ENCODE results near the gene HELZ2.

DNA sequence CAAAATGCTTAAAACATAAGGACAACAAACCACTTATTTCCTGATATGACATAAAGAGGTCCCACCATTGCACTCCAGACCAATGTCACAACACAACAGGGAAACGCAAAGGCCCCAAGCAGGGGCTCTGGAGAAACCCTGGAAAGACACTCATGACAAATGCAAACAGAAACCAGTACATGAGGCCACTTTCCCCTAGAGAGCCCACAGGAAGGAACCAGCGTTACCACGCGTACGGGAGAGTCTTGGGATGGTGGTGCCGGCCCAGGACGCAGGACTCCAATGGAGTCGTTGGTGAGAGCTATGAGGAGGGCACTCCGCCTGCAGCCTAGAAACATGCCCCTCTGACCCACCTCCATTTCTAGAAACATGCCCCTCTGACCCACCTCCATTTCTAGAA is 32.6 kb upstream of the HELZ2 start:
- TF ChIP-seq, protein P1, sequence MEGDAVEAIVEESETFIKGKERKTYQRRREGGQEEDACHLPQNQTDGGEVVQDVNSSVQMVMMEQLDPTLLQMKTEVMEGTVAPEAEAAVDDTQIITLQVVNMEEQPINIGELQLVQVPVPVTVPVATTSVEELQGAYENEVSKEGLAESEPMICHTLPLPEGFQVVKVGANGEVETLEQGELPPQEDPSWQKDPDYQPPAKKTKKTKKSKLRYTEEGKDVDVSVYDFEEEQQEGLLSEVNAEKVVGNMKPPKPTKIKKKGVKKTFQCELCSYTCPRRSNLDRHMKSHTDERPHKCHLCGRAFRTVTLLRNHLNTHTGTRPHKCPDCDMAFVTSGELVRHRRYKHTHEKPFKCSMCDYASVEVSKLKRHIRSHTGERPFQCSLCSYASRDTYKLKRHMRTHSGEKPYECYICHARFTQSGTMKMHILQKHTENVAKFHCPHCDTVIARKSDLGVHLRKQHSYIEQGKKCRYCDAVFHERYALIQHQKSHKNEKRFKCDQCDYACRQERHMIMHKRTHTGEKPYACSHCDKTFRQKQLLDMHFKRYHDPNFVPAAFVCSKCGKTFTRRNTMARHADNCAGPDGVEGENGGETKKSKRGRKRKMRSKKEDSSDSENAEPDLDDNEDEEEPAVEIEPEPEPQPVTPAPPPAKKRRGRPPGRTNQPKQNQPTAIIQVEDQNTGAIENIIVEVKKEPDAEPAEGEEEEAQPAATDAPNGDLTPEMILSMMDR (IDR thresholded peaks at IDR 0.05), result no peak
- no peak for TF ChIP-seq POLR2A (IDR thresholded peaks at IDR 0.05)
